Measurements from ENCODE around the gene AGAP1.

- TF ChIP-seq, protein P1, sequence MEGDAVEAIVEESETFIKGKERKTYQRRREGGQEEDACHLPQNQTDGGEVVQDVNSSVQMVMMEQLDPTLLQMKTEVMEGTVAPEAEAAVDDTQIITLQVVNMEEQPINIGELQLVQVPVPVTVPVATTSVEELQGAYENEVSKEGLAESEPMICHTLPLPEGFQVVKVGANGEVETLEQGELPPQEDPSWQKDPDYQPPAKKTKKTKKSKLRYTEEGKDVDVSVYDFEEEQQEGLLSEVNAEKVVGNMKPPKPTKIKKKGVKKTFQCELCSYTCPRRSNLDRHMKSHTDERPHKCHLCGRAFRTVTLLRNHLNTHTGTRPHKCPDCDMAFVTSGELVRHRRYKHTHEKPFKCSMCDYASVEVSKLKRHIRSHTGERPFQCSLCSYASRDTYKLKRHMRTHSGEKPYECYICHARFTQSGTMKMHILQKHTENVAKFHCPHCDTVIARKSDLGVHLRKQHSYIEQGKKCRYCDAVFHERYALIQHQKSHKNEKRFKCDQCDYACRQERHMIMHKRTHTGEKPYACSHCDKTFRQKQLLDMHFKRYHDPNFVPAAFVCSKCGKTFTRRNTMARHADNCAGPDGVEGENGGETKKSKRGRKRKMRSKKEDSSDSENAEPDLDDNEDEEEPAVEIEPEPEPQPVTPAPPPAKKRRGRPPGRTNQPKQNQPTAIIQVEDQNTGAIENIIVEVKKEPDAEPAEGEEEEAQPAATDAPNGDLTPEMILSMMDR (IDR thresholded peaks at IDR 0.05; ENCODE audit: insufficient read depth, low read depth, low read length) = no peak
- TF ChIP-seq EZH2 (IDR thresholded peaks at IDR 0.05; ENCODE audit: insufficient read depth, low read length) = no peak
Measured at GRCh38 chr2:236125541-236125940, 631.7 kb downstream of the AGAP1 start.
